Measurements from ENCODE around the gene GATA1.

GRCh38 chrX:48747415-48748016, 38.9 kb upstream of the GATA1 start:
- TF ChIP-seq CTCF (IDR thresholded peaks at IDR 0.05) (no peak), MAX (IDR thresholded peaks at IDR 0.05) (no peak), ESRRA (IDR thresholded peaks at IDR 0.05; ENCODE audit: borderline replicate concordance, low read length) (no peak)
